ENCODE measurements around the gene GNG7.
"Not testable (repeated sequence)": the region's sequence is repeated elsewhere in the genome, so short reads cannot be mapped to it uniquely, and the experiment has no call there.

The GNG7 gene

GRCh38 chr19:2676823-2677222, 25.7 kb downstream of the GNG7 start:
- H3K27ac ChIP-seq, result no peak overlapping the region
- no peak for TF ChIP-seq CTCF (conservative IDR thresholded peaks at IDR 0.05)
- no peak for TF ChIP-seq ZFX (IDR thresholded peaks at IDR 0.05)

- H3K27ac ChIP-seq, result no peak overlapping the region
- TF ChIP-seq ZFX (IDR thresholded peaks at IDR 0.05) (no peak), CTCF (conservative IDR thresholded peaks at IDR 0.05) (no peak)
Observed at GRCh38 chr19:2675892-2676291, 26.6 kb downstream of the GNG7 start.

- TF ChIP-seq ZFX (IDR thresholded peaks at IDR 0.05) (no peak), CTCF (conservative IDR thresholded peaks at IDR 0.05) (no peak)
- H3K27ac ChIP-seq, result no peak overlapping the region
Observed at GRCh38 chr19:2670217-2670616, 32.3 kb downstream of the GNG7 start.

GRCh38 chr19:2668175-2668763, 34.2 kb downstream of the GNG7 start:
- H3K27ac ChIP-seq, result no peak overlapping the region
- TF ChIP-seq CTCF (conservative IDR thresholded peaks at IDR 0.05) (no peak), ZFX (IDR thresholded peaks at IDR 0.05) (no peak)

- not testable (repeated sequence) for H3K27ac ChIP-seq
Observed at GRCh38 chr19:2667349-2667748, 35.1 kb downstream of the GNG7 start.

GRCh38 chr19:2666344-2666994, 36.0 kb downstream of the GNG7 start:
- no peak overlapping the region for H3K27ac ChIP-seq

GRCh38 chr19:2665103-2665502, 37.4 kb downstream of the GNG7 start:
- H3K27ac ChIP-seq, result no peak overlapping the region
- TF ChIP-seq CTCF (conservative IDR thresholded peaks at IDR 0.05) (no peak), ZFX (IDR thresholded peaks at IDR 0.05) (no peak)

More at GRCh38 chr19:2666344-2666994, 36.0 kb downstream of the GNG7 start:
- TF ChIP-seq CTCF (conservative IDR thresholded peaks at IDR 0.05) (no peak), ZFX (IDR thresholded peaks at IDR 0.05) (no peak)

Measured in C4-2B (cell line).